SH-SY5Y (cell line): Measurements from ENCODE around the gene NDC1.

Experiments
- GATA2 ChIP-seq: IDR thresholded peaks from 2 replicates; pipeline ENCODE4 v1.6.1; 2011; ENCODE audit warnings: mild to moderate bottlenecking, low read depth, low read length
- GATA3 ChIP-seq: IDR thresholded peaks from 2 replicates; pipeline ENCODE4 v1.6.1; 2011; ENCODE audit warnings: low read depth, mild to moderate bottlenecking, low read length, moderate library complexity

DNA sequence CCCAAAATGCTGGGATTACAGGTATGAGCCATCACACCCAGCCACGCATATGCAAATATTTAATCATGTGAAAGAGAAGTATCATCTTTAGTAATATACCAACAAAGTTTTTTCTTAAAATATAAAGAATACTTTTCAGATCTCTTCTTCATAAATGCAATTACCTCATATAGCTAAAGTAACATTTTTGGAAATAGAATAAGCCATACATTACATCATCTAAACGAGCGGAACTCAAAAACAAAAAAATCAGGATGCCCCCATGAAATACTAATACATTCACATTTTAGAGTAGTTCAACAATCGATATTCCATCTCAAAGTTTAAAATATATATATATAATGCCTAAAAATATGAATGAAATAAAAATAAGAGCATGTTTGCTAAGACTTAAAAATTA, 4.7 kb downstream of the NDC1 start:
- TF ChIP-seq GATA2 (no peak), GATA3 (no peak)
